GM03348 (cell line): Measurements from ENCODE around the gene ZFYVE28.

Source experiments
- DNase-seq: peaks from one replicate; pipeline ENCODE4 v3.0.0; 2012; ENCODE audit warnings: low spot score

The ZFYVE28 gene

GRCh38 chr4:2411786-2412510, 6.5 kb downstream of the ZFYVE28 start:
- no peak for DNase-seq

- no peak for DNase-seq
Observed at GRCh38 chr4:2409381-2409783, 9.1 kb downstream of the ZFYVE28 start.

GRCh38 chr4:2408976-2409375, 9.5 kb downstream of the ZFYVE28 start:
- DNase-seq, result no peak

GRCh38 chr4:2408401-2408958, 10.0 kb downstream of the ZFYVE28 start:
- no peak for DNase-seq

- DNase-seq, result no peak
Observed at GRCh38 chr4:2407991-2408342, 10.5 kb downstream of the ZFYVE28 start.

- DNase-seq, result no peak
Observed at GRCh38 chr4:2406920-2407319, 11.5 kb downstream of the ZFYVE28 start.

GRCh38 chr4:2406406-2406805, 12.0 kb downstream of the ZFYVE28 start:
- DNase-seq, result no peak

GRCh38 chr4:2402941-2403340, 15.5 kb downstream of the ZFYVE28 start:
- DNase-seq, result no peak

- DNase-seq, result peak; percentile 76
Observed at GRCh38 chr4:2402048-2402842, 16.2 kb downstream of the ZFYVE28 start.

GRCh38 chr4:2401610-2401983, 16.8 kb downstream of the ZFYVE28 start:
- no peak for DNase-seq

GRCh38 chr4:2400841-2401609, 17.4 kb downstream of the ZFYVE28 start:
- DNase-seq, result no peak

GRCh38 chr4:2399631-2400190, 18.7 kb downstream of the ZFYVE28 start:
- DNase-seq, result no peak

GRCh38 chr4:2399216-2399615, 19.2 kb downstream of the ZFYVE28 start:
- DNase-seq, result no peak

GRCh38 chr4:2397596-2398379, 20.7 kb downstream of the ZFYVE28 start:
- no peak for DNase-seq

GRCh38 chr4:2396781-2397368, 21.6 kb downstream of the ZFYVE28 start:
- DNase-seq, result no peak

- no peak for DNase-seq
Observed at GRCh38 chr4:2395584-2395983, 22.9 kb downstream of the ZFYVE28 start.

- DNase-seq, result peak; percentile 37
Observed at GRCh38 chr4:2395038-2395437, 23.4 kb downstream of the ZFYVE28 start.

- no peak for DNase-seq
Observed at GRCh38 chr4:2394528-2394927, 23.9 kb downstream of the ZFYVE28 start.

GRCh38 chr4:2393353-2394270, 24.8 kb downstream of the ZFYVE28 start:
- DNase-seq, result no peak
